NCI-H526 treated with DMSO at 0.1 percent for 48 hours (cell line): Measurements from ENCODE around the gene NFIC.
"Not testable (repeated sequence)": the region's sequence is repeated elsewhere in the genome, so short reads cannot be mapped to it uniquely, and the experiment has no call there.

Source experiments
- DNase-seq: peaks from one replicate; lab custom pipeline; 2025; lab: John Stamatoyannopoulos, UW

NFIC gene

GRCh38 chr19:3373971-3374368 lies 7.6 kb downstream of the NFIC start:
- DNase-seq = no peak

- no peak for DNase-seq
These were observed 8.2 kb downstream of the NFIC start for GRCh38 chr19:3374369-3375112.

DNA sequence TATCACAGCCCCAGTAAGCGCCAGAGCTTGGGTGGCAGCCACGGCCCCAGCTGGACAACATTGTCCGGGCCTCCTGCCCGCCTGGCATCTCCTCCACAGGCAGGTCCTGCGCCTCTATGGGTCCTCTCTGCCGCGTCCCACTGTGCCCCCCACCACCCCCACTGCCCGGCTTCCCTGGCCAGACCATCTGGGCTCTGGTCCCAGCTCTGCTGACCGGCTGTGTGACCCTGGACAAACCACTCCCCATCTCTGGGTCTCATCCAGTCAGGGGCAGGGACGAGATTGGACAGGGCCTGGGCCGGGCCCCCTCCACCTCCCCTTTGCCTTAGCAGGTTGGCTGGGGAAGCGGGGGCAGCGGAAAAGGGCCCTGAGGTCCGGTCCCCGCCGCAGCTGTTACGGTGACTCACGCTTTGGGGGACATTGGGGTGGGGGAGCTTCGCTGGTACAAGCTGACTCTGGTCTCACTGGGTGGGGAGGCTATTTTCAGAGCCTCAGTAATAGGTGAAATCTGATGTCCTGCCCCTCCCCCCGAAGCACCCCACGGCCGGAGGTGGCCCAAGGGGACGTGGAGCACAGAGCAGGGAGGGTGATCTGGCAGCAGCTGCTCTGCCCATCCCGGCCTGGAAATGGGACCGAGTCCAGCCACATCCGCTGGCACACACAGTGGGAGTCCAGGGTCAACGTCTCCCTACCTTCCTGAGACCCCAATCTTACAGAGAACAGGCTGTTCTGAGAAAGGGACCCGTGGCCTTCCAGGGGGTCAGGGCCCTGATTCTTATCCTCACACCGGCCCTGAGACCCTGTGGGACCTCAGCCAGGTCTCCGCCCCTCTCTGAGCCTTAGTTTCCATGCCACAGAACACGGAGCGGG lies 9.1 kb downstream of the NFIC start:
- DNase-seq = no peak

DNA sequence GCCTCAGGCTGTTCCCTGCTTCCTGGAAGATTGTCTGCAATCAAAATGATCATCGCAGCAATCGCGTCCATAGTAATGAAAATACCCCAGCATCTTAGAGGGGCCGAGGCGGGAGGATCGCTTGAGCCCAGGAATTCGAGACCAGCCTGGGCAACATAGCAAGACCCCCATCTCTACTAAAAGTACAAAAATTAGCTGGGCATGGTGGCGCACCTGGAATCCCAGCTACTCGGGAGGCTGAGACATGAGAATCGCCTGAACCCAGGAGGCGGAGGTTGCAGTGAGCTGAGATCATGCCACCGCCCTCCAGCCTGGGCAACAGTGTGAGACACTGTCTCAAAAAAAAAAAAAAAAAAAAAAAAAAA lies 9.7 kb downstream of the NFIC start:
- not testable (repeated sequence) for DNase-seq

- DNase-seq = no peak
These were observed 12.2 kb downstream of the NFIC start for GRCh38 chr19:3378352-3379150.

DNA sequence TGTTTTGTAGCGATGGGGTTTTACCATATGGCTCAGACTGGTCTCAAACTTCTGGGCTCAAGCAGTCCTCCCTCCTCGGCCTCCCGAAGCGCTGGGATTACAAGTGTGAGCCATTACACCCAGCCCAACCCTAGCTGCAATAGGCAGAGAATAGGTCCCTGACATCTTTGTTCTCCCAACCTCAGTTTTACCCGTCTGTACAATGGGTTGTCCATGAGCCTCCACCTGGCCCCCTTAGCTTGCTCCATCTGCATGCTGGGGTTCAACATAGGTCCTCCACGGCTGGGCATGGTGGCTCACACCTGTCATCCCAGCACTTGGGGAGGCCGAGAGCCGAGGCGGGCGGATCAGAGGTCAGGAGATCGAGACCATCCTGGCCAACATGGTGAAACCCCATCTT lies 14.4 kb downstream of the NFIC start:
- no peak for DNase-seq

DNA sequence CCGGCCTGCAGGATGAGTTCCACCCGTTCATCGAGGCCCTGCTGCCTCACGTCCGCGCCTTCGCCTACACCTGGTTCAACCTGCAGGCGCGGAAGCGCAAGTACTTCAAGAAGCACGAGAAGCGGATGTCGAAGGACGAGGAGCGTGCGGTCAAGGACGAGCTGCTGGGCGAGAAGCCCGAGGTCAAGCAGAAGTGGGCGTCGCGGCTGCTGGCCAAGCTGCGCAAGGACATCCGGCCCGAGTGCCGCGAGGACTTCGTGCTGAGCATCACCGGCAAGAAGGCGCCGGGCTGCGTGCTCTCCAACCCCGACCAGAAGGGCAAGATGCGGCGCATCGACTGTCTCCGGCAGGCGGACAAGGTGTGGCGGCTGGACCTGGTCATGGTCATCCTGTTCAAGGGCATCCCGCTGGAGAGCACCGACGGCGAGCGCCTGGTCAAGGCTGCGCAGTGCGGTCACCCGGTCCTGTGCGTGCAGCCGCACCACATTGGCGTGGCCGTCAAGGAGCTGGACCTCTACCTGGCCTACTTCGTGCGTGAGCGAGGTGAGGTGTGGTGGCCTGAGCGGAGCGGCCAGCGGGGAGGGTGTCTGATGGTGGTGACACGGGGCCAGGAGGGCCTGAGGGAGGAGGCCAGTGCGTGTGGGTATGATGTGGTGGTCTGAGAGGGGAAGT lies 15.5 kb downstream of the NFIC start:
- no peak for DNase-seq

DNA sequence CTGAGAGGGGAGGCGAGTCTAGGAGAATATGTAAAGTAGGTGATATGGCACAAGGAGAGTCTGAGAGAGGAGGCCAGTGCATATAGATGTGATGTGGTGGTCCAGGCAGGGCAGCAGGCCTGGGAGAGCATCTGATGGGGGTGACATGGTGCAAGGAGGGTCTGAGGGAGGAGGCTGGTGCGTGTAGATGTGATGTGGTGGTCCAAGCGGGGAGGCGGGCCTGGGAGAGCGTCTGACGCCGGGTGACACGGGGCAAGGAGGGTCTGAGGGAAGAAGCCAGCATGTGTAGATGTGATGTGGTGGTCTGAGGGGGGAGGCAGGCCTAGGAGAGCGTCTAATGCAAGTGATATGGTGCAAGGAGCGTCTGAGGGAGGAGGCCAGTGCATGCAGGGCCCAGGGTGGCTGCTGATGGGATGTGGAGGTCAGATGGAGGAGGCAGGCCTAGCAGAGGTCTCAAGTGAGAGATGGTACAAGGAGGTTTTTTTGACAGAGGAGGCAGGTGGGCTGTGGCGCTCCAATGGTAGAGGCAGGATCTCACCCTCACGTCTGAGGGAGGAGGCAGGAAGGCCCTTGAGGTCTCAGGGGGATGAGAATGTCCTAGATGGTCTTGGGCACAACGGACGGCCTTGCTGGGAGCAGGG lies 16.2 kb downstream of the NFIC start:
- DNase-seq = no peak

GRCh38 chr19:3383121-3383722 lies 16.8 kb downstream of the NFIC start:
- DNase-seq = no peak

DNA sequence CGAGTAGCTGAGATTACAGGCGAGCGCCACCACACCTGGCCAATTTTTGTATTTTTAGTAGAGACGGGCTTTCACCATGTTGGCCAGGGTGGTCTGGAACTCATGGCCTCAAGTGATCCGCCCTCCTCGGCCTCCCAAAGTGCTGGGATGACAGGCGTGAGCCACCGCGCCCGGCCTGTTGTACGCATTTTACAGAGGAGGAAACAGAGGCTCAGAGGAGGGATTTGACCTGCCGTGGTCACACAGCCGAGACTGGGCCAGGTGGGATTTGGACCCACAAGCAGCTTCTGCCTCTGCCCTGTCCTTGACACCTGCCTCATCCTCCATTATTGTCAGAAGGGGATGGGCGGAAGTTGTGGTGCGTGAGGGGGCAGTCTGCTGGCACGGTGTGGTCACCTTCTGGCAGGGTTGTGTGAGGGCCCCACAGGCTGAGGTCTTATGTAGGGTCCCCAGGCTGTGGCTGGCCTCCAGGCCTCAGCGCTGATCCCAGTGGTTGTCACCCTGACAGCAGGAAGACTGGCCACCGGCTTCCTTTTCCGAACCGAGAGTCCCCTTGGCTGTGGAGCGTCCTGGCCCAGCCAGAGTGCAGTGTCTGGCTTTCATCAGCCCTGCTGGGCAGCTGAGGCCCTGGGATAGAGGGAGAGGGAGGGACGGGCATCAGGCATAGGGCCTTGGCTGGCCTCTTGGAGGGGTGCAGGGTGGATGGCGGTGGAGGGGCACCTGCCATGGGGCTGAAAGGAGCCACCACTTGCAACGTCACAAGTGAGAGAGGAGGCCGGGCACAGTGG lies 20.3 kb downstream of the NFIC start:
- DNase-seq = no peak

GRCh38 chr19:3387645-3388589 lies 21.5 kb downstream of the NFIC start:
- no peak for DNase-seq

GRCh38 chr19:3389446-3389778 lies 23.0 kb downstream of the NFIC start:
- no peak for DNase-seq

DNA sequence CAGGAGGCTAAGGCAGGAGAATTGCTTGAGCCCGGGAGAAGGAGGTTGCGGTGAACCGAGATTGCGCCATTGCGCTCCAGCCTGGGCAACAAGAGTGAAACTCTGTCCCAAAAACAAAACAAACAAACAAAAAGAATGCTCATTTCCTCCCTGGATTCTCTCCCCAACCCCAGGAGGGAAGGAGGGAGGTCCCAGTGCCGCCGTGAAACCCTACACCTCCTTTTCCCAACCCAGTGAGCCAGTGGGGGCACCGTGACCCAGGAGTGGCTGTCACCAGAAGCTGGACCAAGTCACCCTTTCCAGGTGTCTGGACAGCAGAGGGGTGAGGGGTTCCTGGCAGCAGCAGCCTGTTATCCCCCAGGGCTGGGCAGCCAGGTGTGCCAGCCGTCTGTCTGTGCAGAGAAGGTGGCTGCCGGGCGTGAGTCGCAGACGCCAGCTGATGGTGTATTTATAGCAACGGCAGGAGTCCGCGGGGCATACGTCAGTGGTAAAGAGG lies 23.5 kb downstream of the NFIC start:
- no peak for DNase-seq

- DNase-seq = not testable (repeated sequence)
These were observed 25.5 kb downstream of the NFIC start for GRCh38 chr19:3391911-3392310.

GRCh38 chr19:3392480-3392879 lies 26.1 kb downstream of the NFIC start:
- DNase-seq = no peak

DNA sequence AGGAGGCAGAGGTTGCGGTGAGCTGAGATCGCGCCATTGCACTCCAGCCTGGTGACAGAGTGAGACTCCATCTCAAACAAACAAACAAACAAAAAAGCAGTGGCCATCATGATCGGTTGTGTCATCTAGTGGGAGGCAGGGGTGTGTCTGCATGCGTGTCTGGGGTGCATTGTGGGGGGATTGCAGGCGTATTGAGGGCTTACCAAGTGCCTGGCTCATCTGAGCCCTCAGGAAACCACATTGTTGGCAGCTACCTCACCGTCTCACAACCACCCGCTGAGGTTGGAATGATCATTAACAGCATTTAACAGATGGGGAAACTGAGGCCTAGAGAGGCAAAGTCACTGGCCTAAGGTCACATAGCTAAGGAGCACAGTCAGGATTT lies 30.5 kb downstream of the NFIC start:
- no peak for DNase-seq

DNA sequence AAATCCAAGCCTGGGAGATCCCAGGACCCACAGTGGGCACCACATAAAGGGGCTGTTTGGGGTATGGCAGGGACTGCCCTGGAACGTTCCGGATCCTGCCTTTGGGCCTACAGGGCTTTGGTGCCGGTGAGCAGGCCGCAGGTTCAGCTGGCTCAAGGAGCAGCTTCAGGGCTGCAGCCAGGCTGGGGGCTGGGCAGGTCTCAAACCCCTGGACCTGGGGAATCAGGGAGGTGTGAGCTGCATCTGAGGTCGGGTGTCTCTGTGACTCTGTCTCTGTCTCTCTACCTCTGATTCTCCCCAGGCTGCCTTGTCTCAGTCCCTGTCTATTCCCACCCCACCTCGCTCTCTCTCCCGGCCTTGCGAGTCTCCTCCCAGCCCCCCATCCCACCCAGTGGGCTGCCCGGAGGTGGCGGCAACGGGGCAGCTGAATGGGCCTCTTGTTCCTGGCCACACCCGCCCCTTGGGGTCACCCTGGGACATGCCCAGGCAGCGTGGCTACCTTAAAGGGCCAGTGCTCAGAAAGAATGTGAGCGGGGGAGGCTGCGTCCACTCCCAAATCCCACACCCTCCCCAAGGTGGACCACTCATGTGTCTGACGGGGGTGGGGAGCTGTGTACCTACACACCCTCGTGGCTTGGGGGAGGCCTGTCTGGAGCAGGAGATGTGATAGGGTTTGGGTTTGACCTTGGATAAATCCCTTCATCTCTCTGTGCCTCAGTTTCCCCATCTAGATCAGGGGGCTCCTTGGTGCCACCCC lies 31.1 kb downstream of the NFIC start:
- DNase-seq = no peak

DNA sequence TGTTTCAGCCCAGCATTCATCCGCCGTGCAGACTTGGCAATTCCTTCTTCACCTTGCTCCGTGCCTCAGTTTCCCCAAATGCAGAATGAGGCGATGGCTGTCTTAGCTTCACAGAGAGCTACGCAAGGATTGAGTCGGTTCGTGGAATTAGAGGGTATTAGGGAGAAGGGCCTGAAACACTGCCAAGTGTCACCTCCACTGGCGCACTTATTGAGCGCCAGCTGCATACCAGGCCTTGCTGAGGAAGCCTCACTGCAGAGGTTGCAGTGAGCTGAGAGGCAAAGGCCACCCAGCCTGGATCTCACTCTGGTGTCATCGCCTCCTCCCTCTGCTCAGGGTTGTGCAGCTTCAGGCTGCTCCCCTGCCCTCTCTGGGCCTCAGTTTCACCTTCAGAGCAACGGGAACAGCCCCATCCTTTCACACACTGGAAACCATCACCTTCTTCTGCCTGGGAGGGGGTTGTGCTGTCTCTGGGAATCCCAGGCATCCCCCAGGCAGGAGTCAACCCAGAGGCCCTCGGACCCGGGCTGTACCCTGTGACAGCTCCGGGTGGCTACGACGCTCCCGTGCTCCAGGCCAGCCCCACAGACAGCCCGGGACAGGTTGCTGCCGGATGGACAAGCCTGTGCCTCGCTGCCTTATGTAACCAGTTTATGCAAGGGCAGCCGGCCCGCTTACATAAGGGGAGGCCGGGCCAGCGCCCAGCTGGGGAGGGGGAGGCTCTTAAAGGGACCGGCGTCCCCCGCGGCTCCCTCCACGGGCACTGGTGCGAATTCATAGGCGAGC lies 31.9 kb downstream of the NFIC start:
- DNase-seq = no peak
